ENCODE measurements around the gene PRDX5.
A peak's percentile ranks its signal among the peaks of the same experiment; 100 is the strongest.

The PRDX5 gene

DNA sequence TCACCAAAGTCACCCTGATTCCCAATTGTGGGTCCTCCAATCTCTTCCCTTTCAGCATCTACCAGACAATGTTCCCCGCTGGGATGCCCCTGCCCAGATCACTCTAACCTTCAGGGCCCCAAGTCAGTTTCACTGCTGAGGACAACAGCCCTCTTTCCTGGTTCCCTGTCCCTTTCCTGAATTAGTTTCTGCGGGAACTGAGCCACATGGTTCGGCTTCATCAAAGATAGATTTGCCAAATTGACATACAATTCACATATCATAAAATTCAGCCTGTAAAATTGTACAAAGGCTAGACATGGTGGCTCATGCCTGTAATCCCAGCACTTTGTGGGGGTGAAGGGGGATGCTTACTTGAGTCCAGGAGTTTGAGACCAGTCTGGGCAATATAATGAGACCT, 10.1 kb downstream of the PRDX5 start:
- DNase-seq: no peak

DNA sequence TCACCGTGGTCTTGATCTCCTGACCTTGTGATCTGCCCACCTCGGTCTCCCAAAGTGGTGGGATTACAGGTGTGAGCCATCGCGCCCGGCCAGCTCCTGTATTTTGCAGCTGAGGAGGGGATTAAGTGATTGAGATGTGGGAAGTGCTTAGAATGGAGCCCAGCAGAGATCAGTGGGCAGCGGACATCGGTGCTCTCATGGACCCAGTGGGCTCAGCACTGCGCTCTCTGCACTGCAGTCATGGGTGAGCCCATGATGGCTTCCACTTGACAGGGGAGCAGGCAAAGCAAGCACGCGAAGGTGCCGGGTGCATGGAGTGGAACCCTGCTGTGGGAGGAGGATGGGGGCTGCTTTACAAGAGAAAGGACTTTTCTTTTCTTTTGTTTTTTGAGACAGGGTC, 13.0 kb downstream of the PRDX5 start:
- DNase-seq: no peak

DNA sequence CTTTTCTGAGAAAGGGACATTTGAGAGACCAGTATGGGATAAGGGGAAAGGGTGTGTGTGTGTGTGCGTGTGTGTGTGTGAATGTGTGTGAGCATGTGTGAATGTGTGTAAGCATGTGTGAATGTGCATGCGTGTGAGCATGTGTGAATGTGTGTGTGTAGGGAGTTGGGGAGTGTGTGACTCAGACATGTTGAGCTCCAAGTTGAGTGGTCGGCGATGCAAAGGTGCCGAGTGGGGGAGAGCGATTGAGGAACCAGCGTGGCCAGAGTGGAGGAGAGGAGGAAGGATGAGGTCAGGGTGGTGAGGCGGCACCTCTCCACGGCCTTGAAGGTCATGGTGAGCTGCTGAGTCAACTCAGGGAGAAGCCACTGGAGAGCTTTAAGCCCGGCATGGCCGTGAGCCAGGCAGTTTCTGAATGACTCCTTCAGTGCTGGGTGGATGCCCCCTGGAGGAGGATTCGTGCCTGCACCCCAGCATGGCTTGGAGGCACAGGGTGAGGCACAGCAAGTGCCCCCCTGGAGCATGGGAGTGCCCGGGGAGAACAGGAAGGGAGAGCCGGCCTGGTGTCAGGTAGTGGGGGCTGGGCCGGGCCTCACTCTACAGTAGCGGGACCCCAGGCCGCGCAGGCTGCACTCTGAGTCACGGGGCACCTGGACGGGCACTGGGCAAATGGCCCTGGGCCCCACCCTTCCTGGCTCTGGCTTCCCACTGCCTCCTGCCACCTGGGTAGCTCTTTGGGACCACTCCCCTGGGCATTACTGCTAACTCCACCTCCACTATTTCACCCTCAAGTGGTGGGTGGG, 13.8 kb downstream of the PRDX5 start:
- peak; percentile 76 for DNase-seq

- DNase-seq: no peak
These were observed 15.6 kb downstream of the PRDX5 start for GRCh38 chr11:64333556-64333955.

DNA sequence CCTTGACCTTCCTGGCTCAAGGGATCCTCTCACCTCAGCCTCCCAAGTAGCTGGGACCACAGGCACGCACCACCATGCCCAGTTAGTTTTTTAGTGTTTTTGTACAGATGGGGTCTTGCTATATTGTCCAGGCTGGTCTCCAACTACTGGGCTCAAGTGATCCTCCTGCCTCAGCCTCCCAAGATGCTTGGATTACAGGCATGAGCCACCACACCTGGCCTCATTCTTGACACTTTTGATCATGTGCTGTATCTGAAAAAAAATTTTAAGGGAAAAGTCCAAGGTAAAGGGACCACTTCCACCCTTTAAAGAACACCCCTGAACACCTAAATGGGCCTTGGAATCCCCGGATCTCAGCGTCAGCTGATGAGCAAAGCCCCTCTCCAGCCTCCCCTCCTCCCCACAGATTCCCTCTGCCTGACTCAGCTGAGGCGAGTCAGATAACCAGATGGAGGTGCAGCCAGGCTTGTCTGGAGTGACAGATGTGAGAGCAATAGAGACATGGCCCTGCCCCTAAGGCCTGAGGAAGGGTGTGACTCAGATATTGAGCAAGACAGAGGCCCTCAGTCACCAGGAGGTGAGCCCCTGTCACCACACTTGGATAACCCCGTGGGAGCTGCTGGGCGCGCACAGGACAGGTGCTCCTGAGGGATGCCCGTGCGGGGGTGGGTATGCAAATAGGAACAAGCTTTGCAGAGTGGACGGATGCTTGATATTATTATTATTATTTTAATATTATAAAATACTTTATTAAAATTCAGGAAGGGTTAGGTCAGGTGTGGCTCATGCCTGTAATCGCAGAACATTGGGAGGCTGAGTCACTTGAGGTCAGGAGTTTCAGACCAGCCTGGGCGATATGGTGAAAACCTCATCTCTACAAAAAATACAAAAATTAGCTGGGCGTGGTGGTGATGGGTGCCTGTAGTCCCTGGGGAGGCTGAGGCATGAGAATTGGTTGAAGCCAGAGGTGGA, 17.1 kb downstream of the PRDX5 start:
- no peak for DNase-seq

- DNase-seq: no peak
These were observed 19.8 kb downstream of the PRDX5 start for GRCh38 chr11:64337538-64338249.

DNA sequence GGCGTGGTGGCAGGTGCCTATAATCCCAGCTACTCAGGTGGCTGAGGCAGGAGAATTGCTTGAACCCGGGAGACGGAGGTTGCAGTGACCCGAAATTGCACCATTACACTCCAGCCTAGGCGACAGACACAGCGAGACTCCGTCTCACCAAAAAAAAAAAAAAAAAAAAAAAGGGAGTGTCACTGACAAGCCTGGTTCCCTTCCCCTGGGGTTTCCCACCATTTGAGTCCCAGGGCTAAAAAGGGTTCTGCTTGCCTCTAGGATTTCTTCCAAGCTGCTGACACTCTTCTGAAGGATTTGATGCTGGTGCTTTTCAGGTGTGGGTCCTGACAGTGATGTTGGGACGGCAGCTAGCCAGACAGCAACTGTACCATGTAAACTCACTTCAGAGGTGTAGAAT, 20.8 kb downstream of the PRDX5 start:
- DNase-seq: no peak

DNA sequence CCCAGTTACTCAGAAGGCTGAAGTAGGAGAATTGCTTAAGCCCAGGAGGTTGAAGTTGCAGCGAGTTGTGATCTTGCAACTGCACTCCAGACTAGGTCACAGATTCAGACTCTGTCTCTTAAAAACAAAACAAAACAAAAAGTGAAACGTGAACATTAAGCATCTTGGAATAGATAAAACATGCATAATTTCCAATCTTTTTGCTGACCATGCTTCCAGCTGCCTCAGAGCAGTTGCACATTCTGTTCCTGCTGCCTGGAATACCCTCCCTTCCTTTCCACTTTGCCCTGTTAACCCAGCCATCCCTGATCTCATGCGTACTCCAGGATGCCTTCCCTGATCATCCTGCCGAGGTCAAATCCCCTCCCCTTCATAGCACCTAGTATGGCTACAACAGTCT, 21.4 kb downstream of the PRDX5 start:
- no peak for DNase-seq

DNA sequence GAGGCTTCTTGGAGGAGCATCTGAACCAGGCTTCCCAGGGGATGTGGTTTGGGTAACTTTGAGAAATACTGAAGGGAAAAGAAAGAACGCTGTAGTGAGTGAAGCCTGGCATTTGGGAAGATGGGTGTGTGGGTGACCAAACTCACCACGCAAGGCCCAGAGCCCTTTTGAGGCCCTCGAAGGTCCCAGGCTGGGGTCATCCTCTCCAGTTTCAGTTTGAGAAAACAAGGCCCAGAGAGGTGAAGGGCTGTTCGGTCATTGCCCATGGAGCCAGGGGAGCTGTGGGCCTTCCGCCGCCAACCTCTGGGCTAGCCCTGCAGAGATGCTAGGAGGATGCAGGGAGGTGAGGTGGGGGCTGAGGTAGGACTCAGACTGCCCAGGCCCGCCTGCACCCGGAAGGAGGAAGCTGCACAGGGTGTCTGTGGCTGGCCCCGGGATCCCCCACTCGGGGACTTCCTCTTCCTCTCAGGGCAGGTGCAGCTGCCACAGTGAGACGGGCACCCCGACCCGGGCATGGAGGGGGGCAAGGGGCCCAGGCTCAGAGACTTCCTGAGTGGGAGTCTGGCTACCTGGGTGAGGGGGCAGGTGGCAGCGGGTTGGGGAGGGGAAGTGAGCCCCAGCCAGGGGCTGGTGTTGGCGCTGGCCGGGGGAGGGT, 22.0 kb downstream of the PRDX5 start, which contains the start of gene CCDC88B:
Gene CCDC88B (plus strand): TSS at position 451 of the 655 bp plus-strand sequence. CDS start 63 bp downstream, at position 514.
- DNase-seq: peak; percentile 93

- peak; percentile 79 for DNase-seq
These were observed 22.9 kb downstream of the PRDX5 start for GRCh38 chr11:64340671-64341335.

DNA sequence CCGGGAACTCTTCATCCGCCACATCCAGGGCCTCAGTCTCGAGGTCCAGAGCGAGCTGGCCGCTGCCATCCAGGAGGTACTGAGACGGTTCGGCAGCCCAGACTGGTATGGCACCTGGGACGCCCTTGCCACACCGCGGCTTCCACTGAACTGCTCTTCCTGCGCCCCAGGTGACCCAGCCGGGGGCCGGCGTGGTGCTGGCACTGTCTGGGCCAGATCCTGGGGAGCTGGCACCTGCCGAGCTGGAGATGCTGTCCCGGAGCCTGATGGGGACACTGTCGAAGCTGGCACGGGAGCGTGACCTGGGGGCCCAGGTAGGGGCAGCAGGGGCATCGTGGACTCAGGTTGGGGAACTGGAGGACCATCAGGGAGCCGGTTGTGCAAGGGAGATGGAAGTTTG, 23.5 kb downstream of the PRDX5 start:
- no peak for DNase-seq

DNA sequence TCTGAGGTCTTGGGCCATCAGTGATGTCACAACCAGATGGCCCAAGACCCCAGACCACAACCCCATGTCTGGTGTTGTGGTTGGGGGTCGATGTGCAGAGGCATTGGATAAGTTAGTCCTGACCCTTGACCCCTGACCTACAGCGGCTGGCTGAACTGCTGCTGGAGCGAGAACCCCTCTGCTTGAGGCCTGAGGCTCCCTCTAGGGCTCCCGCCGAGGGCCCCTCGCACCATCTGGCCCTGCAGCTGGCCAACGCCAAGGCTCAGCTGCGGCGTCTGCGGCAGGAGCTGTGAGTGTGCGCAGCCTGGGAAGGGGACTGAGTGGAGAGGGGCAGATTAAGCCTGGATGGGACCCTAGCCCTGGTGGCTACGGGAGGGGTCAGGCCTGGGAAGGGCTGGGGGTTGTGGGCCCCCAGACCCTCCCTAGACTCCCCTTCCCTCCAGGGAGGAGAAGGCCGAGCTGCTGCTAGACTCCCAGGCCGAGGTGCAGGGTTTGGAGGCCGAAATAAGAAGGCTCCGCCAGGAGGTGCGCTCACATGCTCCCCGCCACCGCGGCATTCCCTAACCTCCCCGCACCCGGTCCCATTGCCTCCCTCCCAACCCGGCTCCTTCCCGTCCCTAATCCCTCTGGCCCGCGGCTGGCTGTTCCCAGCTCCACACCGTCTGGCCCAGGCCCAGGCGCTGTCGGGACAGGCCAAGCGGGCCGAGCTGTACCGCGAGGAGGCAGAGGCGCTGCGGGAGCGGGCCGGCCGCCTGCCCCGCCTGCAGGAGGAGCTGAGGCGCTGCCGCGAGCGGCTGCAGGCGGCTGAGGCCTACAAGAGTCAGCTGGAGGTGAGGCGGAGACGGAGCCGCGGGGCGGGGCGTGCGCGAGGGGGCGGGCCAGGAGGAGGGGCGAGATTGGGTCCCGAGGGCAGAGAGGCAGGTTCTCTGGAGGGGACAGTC, 24.2 kb downstream of the PRDX5 start:
- peak; percentile 93 for DNase-seq

DNA sequence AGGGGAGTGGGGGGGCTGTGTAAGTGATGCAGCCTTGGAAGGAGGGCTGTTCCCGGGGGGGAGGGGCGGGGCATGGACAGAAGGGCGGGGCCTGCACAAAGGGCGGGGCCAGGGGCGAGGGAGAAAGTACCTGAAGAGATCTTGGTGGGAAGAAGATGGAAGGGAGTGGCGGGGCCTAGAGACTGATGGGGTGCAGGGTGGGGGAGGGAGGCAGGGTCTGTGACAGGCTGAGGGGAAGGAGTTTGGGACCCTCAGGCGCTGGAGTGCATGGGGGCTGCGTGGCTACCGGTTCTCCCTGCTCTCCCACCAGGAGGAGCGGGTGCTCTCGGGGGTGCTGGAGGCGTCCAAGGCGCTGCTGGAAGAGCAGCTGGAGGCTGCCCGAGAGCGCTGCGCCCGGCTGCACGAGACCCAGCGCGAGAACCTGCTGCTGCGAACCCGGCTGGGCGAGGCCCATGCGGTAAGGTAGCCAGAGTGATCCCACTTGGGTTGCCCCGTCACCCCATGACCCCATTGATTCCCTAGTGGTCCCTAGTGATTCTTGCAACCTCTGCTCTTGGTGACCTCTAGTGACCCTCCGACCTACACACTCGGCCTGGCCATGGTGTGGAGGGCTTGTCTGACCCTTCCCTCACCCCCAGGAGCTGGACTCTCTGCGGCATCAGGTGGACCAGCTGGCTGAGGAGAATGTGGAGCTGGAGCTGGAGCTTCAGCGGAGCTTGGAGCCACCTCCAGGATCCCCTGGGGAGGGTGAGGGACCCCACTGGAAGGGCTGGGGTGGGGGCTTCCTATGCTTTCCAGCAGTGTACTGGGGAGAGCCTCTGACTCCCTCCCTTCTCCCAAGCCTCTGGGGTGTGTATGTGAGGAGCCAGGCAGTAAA, 25.2 kb downstream of the PRDX5 start:
- DNase-seq: no peak

- no peak for DNase-seq
These were observed 26.0 kb downstream of the PRDX5 start for GRCh38 chr11:64343767-64344559.

DNA sequence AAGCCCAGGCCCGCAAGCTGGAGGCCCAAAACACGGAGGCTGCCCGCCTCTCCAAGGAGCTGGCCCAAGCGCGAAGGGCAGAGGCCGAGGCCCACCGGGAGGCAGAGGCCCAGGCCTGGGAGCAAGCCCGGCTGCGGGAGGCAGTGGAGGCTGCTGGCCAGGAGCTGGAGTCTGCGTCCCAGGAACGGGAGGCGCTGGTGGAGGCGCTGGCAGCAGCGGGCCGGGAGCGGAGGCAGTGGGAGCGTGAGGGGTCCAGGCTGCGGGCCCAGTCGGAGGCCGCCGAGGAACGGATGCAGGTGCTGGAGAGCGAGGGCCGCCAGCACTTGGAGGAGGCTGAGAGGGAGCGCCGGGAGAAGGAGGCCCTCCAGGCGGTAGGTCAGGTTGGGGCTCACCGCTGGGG, 26.9 kb downstream of the PRDX5 start:
- no peak for DNase-seq

DNA sequence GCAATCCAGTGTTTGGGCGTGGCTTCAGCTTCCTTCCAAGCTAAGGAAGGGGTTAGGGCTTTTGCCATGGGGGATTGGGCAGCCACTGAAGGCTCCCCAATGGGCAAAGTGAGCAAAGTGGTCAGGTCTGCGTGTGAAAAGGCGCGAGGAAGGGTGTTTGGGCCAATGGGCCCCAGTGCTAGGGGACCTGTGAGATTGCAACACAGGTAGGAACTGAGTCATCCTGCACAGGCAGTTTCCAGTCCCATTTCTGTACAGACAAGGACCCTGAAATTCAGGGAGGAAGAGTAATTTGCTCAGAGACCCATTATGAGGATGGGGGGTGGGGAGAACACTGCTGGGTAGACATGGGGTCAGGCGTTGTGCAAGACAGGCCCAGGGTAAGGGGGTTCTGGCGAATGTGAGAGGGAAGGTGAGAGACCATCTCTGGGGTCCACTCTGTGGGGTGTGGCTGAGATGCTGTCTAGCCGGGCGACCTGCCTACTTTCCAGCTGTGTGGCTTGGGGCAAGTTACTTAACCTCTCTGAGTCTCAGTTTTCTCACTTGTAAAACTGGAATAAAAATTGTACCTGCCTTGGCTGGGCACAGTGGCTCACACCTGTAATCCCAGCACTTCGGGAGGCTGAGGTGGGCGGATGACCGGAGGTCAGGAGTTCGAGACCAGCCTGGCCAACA, 29.4 kb downstream of the PRDX5 start:
- DNase-seq: no peak

- DNase-seq: no peak
These were observed 30.6 kb downstream of the PRDX5 start for GRCh38 chr11:64348383-64349024.

DNA sequence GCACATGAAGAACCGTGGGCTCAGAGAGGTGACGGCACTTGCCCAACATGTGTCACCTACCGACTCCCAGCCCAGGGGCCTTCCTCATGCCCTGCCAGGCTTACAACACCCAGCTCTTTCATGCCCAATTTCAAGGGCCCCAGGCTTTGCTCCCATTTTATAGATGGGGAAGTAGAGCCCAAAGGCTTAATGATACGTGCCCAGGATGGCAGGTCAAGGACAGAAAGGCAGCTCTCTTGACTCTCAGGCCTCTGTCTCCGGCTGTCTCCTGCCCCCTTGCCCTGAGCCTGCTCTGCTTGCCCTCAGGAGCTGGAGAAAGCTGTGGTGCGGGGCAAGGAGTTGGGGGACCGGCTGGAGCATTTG, 31.1 kb downstream of the PRDX5 start:
- no peak for DNase-seq

Data from CD4-positive, alpha-beta T cell treated with Interleukin-17A for 1 hour (primary cell).